ENCODE measurements around the gene LSM5.
"Not testable (repeated sequence)": the region's sequence is repeated elsewhere in the genome, so short reads cannot be mapped to it uniquely, and the experiment has no call there.

LSM5 gene

DNA sequence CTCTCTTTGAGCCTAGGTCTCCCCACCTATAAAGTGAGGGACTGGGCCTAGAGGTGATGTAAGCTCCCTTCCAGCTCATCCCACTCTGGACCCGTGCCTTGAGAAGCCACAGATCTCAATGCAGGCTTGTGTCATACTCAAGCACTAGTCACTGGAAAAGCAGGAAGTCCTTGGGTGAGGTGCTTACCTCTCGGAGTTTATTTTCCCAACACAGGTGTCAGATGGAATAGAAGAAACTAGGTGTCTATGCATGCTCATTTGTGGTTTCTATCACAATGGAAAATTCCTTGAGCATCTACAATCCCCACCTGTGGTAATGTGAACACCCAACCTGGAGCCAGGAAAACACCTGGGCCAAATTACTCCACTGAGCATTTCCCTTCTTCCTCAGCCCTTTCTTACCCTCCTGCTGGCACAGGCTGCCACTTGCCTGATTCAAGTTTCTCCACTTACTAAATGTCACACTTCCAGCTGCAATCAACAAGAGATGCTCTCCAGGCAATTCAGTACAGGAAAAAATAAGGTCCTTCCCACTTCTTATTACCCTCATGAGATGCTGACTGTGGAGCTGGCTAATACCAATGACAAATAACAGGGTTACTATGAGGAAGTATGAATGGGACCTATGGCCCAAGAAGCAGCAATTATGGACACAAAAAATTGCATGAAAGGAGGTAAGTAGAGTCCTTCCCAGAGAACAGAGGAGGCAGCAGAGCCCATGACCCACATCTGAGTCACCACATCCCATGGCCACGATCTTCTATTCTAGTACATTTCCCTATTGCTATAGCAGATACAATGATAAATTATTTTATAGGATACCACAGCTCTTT, 13.1 kb downstream of the LSM5 start:
- no peak for TF ChIP-seq POLR2AphosphoS5 (IDR thresholded peaks at IDR 0.05; ENCODE audit: borderline replicate concordance, low read depth, low read length)
- no peak for TF ChIP-seq FOXP2 (optimal IDR thresholded peaks at IDR 0.05; ENCODE audit: control extremely low read depth, extremely low read length, insufficient read depth)
- no peak for TF ChIP-seq EZH2 (IDR thresholded peaks at IDR 0.05)
- H3K9me3 ChIP-seq (ENCODE audit: low read depth, low read length): no peaks in the 10 kb centered on the region
- H3K4me3 ChIP-seq: no peak overlapping the region
- H3K27ac ChIP-seq: no peak overlapping the region
- H3K9ac ChIP-seq (ENCODE audit: insufficient read length): no peak overlapping the region
- no peaks in the 10 kb centered on the region for H3K36me3 ChIP-seq (ENCODE audit: insufficient read depth, low read length)
- DNase-seq (ENCODE audit: low read depth, low spot score): no peak

DNA sequence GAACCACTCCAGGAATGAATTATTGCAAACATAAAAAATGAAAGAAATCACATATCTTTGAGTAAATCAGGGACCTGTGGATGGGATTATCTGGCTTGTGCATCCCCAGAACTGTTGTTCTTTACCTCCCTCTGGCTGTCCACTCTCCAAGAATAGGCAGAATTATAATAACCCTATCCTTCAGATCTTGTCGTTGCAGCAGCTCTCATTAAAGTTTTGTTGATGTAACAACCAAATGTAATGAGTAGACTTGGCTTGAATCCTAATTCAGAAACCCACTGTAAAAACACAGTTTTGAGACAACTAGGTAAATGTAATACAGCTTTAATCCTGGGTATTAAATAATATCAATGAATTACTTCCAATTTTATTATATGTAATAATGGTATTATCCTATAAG, 16.2 kb downstream of the LSM5 start:
- no peaks in the 10 kb centered on the region for H3K9me3 ChIP-seq (ENCODE audit: low read depth, low read length)
- no peak overlapping the region for H3K9ac ChIP-seq (ENCODE audit: insufficient read length)
- DNase-seq (ENCODE audit: low read depth, low spot score): no peak
- H3K36me3 ChIP-seq (ENCODE audit: insufficient read depth, low read length): no peaks in the 10 kb centered on the region
- no peak for TF ChIP-seq FOXP2 (optimal IDR thresholded peaks at IDR 0.05; ENCODE audit: control extremely low read depth, extremely low read length, insufficient read depth)
- TF ChIP-seq EZH2 (IDR thresholded peaks at IDR 0.05): no peak
- TF ChIP-seq POLR2AphosphoS5 (IDR thresholded peaks at IDR 0.05; ENCODE audit: borderline replicate concordance, low read depth, low read length): no peak
- no peak overlapping the region for H3K27ac ChIP-seq
- H3K4me3 ChIP-seq: no peak overlapping the region

DNA sequence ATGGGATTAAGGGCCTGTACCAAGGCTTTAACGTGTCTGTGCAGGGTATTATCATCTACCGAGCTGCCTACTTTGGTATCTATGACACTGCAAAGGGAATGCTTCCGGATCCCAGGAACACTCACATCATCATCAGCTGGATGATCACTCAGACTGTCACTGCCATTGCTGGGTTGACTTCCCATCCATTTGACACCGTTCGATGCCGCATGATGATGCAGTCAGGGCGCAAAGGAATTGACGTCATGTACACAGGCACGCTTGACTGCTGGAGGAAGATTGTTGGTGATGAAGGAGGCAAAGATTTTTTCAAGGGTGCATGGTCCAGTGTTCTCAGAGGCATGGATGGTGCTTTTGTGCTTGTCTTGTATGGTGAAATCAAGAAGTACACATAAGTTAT, 18.2 kb downstream of the LSM5 start:
- no peak for TF ChIP-seq POLR2AphosphoS5 (IDR thresholded peaks at IDR 0.05; ENCODE audit: borderline replicate concordance, low read depth, low read length)
- TF ChIP-seq EZH2 (IDR thresholded peaks at IDR 0.05): no peak
- no peak for TF ChIP-seq FOXP2 (optimal IDR thresholded peaks at IDR 0.05; ENCODE audit: control extremely low read depth, extremely low read length, insufficient read depth)

DNA sequence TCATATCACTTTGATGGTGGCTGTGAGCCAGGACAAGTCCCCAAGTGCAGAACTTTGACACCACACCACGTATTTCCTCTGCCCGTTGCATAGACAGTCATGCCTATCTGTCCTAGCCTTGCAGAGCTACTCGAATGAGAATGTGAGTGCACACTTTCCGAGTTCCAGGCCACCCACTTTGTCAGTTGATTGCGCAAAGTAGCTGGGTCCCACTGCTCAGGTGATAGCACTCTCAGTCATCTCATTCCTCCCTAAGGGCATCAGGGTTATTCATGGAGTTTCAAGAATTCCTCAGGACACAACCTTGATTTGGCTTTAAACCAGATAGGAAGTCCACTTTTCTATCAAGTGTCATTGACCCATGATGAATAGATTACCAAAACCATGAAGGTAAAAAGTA, 19.3 kb downstream of the LSM5 start:
- Histone ChIP-seq H3K36me3 (ENCODE audit: insufficient read depth, low read length) (no peaks in the 10 kb centered on the region), H3K4me3 (no peak overlapping the region), H3K27ac (no peak overlapping the region), H3K9me3 (ENCODE audit: low read depth, low read length) (no peaks in the 10 kb centered on the region), H3K9ac (ENCODE audit: insufficient read length) (no peak overlapping the region)
- TF ChIP-seq POLR2AphosphoS5 (IDR thresholded peaks at IDR 0.05; ENCODE audit: borderline replicate concordance, low read depth, low read length): no peak
- no peak for TF ChIP-seq EZH2 (IDR thresholded peaks at IDR 0.05)
- no peak for TF ChIP-seq FOXP2 (optimal IDR thresholded peaks at IDR 0.05; ENCODE audit: control extremely low read depth, extremely low read length, insufficient read depth)
- DNase-seq (ENCODE audit: low read depth, low spot score): no peak

More for the DNA sequence above, 18.2 kb downstream of the LSM5 start:
- H3K4me3 ChIP-seq: no peak overlapping the region
- no peaks in the 10 kb centered on the region for H3K36me3 ChIP-seq (ENCODE audit: insufficient read depth, low read length)
- H3K27ac ChIP-seq: no peak overlapping the region
- no peak for DNase-seq (ENCODE audit: low read depth, low spot score)
- no peaks in the 10 kb centered on the region for H3K9me3 ChIP-seq (ENCODE audit: low read depth, low read length)
- no peak overlapping the region for H3K9ac ChIP-seq (ENCODE audit: insufficient read length)

DNA sequence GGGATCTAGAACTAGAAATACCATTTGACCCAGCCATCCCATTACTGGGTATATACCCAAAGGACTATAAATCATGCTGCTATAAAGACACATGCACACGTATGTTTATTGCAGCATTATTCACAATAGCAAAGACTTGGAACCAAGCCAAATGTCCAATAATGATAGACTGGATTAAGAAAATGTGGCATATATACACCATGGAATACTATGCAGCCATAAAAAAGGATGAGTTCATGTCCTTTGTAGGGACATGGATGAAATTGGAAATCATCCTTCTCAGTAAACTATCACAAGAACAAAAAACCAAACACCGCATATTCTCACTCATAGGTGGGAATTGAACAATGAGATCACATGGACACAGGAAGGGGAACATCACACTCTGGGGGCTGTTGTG, 20.2 kb downstream of the LSM5 start:
- H3K27ac ChIP-seq; H3K4me3 ChIP-seq; H3K36me3 ChIP-seq (ENCODE audit: insufficient read depth, low read length); H3K9me3 ChIP-seq (ENCODE audit: low read depth, low read length); DNase-seq (ENCODE audit: low read depth, low spot score); H3K9ac ChIP-seq (ENCODE audit: insufficient read length): not testable (repeated sequence)

DNA sequence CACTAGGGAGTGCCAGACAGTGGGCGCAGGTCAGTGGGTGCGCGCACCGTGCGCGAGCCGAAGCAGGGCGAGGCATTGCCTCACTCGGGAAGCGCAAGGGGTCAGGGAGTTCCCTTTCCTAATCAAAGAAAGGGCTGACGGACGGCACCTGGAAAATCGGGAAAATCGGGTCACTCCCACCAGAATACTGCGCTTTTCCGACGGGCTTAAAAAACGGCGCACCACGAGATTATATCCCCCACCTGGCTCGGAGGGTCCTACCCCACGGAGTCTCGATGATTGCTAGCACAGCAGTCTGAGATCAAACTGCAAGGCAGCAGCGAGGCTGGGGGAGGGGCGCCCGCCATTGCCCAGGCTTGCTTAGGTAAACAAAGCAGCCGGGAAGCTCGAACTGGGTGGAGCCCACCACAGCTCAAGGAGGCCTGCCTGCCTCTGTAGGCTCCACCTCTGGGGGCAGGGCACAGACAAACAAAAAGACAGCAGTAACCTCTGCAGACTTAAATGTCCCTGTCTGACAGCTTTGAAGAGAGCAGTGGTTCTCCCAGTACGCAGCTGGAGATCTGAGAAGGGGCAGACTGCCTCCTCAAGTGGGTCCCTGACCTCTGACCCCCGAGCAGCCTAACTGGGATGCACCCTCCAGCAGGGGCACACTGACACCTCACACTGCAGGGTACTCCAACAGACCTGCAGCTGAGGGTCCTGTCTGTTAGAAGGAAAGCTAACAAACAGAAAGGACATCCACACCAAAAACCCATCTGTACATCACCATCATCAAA, 25.4 kb downstream of the LSM5 start:
- not testable (repeated sequence) for H3K9ac ChIP-seq (ENCODE audit: insufficient read length); H3K9me3 ChIP-seq (ENCODE audit: low read depth, low read length); H3K4me3 ChIP-seq; H3K27ac ChIP-seq; H3K36me3 ChIP-seq (ENCODE audit: insufficient read depth, low read length); DNase-seq (ENCODE audit: low read depth, low spot score)

DNA sequence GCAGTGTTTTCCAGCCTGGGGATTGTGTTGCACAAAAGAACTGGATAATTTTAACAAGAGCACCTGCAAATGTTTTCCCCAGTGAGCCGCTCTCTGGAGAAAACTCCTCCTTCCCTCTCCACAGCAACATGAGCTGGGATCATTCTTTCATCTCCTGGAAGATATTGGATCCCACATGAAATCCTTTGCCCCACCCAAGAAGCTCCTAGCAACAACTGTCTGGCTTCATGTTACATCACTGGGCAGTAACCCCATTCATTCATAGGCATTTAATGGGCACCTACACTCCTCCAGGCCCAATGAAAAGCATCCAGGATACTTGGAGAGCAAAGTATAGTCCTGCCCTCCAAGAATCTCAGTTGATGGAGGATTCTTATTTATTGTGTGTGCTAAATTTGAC, 27.2 kb downstream of the LSM5 start:
- TF ChIP-seq FOXP2 (optimal IDR thresholded peaks at IDR 0.05; ENCODE audit: control extremely low read depth, extremely low read length, insufficient read depth) (no peak), EZH2 (IDR thresholded peaks at IDR 0.05) (no peak), POLR2AphosphoS5 (IDR thresholded peaks at IDR 0.05; ENCODE audit: borderline replicate concordance, low read depth, low read length) (no peak)
- no peaks in the 10 kb centered on the region for H3K36me3 ChIP-seq (ENCODE audit: insufficient read depth, low read length)
- no peaks in the 10 kb centered on the region for H3K9me3 ChIP-seq (ENCODE audit: low read depth, low read length)
- H3K27ac ChIP-seq: no peak overlapping the region
- no peak overlapping the region for H3K9ac ChIP-seq (ENCODE audit: insufficient read length)
- DNase-seq (ENCODE audit: low read depth, low spot score): no peak
- no peak overlapping the region for H3K4me3 ChIP-seq

DNA sequence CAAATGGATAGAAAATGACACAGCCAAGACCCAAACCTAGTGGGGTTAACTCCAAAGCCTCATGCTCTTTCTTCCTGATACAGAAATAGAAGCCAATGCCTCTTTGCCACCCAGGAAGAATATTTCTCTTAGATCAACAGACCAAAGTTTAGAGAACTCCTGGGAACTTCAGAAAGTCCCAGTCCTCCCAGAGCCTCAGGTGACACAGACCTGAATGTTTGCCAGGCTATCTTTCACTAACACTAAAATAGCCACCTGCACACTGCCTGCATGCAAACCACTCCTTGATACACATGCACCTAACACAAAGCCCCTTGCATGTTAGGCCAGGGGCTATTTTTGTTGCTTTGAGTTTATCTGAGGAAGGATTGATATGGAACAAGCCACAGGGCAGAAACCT, 27.7 kb downstream of the LSM5 start:
- H3K27ac ChIP-seq: no peak overlapping the region
- no peaks in the 10 kb centered on the region for H3K36me3 ChIP-seq (ENCODE audit: insufficient read depth, low read length)
- no peak overlapping the region for H3K9ac ChIP-seq (ENCODE audit: insufficient read length)
- H3K4me3 ChIP-seq: no peak overlapping the region
- H3K9me3 ChIP-seq (ENCODE audit: low read depth, low read length): no peaks in the 10 kb centered on the region
- TF ChIP-seq EZH2 (IDR thresholded peaks at IDR 0.05) (no peak), FOXP2 (optimal IDR thresholded peaks at IDR 0.05; ENCODE audit: control extremely low read depth, extremely low read length, insufficient read depth) (no peak), POLR2AphosphoS5 (IDR thresholded peaks at IDR 0.05; ENCODE audit: borderline replicate concordance, low read depth, low read length) (no peak)
- DNase-seq (ENCODE audit: low read depth, low spot score): no peak

DNA sequence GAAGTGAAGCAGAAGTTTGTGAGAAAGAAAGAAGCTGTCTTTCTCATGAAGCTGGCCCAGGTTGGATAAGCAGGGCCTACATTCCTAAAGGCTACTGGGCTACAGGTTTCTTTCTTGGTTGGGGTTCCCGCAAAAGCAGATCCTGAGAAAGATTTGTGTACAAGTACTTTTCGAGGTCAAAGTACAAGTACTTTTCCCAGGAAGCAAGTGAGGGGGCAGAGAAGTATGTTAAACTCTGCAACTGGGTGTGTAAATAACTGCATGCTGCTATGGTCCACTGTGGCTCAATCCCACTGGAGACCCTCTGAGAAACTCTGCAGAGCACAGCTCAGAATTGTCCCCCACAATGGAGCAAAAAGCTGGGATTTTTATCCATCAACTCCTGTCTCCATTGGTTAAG, 28.7 kb downstream of the LSM5 start:
- Histone ChIP-seq H3K36me3 (ENCODE audit: insufficient read depth, low read length) (no peaks in the 10 kb centered on the region), H3K9ac (ENCODE audit: insufficient read length) (no peak overlapping the region), H3K27ac (no peak overlapping the region), H3K9me3 (ENCODE audit: low read depth, low read length) (no peaks in the 10 kb centered on the region), H3K4me3 (no peak overlapping the region)
- no peak for DNase-seq (ENCODE audit: low read depth, low spot score)
- TF ChIP-seq FOXP2 (optimal IDR thresholded peaks at IDR 0.05; ENCODE audit: control extremely low read depth, extremely low read length, insufficient read depth): no peak
- TF ChIP-seq POLR2AphosphoS5 (IDR thresholded peaks at IDR 0.05; ENCODE audit: borderline replicate concordance, low read depth, low read length): no peak
- TF ChIP-seq EZH2 (IDR thresholded peaks at IDR 0.05): no peak

Measured in SK-N-MC (cell line).